OCI-LY7 (cell line): Measurements from ENCODE around the gene CCDC187. TPM values are rescaled to one million over a fixed set of nuclear protein-coding genes. Genes with fewer than 3 reads are reported as not detected.

Source experiments
- BruUV-seq: library from RNA; stranded (reverse); fragments of 400-500 nt; replicated peaks from 2 replicates; lab custom pipeline; 2021; lab: Mats Ljungman, UMichigan
- CTCF ChIA-PET: fragments of 300-600 bp; sonication (Branson Sonifier 250); formaldehyde crosslinking; loops from one replicate; lab custom pipeline; 2022; ENCODE audit warnings: antibody characterized with exemption; ENCODE audit not compliant: unreplicated experiment; lab: Charles Lee
- POLR2A ChIA-PET: fragments of 300-600 bp; sonication (Branson Sonifier 250); formaldehyde crosslinking; loops from one replicate; lab custom pipeline; 2022; ENCODE audit warnings: antibody characterized with exemption; lab: Charles Lee
- DNase-seq: peaks from one replicate; pipeline ENCODE4 v3.0.0-alpha.2; 2015; ENCODE audit warnings: low spot score
- H2AFZ ChIP-seq: fragments of 200-600 bp; sonication (generic), shearing (Covaris generic); 2 replicates; pipeline ENCODE4 v1.6.1; 2014; ENCODE audit warnings: mild to moderate bottlenecking, antibody characterized with exemption, low read length, moderate library complexity
- H3K27ac ChIP-seq: fragments of 200-600 bp; sonication (generic); 2 replicates; pipeline ENCODE4 v1.5.1; 2014; ENCODE audit warnings: mixed run types, low read depth, mild to moderate bottlenecking, moderate library complexity, low read length, inconsistent platforms; ENCODE audit not compliant: poor library complexity, severe bottlenecking
- H3K36me3 ChIP-seq: fragments of 200-600 bp; sonication (generic); 2 replicates; pipeline ENCODE4 v1.6.1; 2014; ENCODE audit warnings: mild to moderate bottlenecking, antibody characterized with exemption, low read length, moderate library complexity, mixed read lengths; ENCODE audit not compliant: insufficient read depth
- H3K4me1 ChIP-seq: fragments of 200-600 bp; sonication (generic); 2 replicates; pipeline ENCODE4 v1.5.1; 2014; ENCODE audit warnings: mild to moderate bottlenecking, low read length; ENCODE audit not compliant: insufficient read depth, poor library complexity, severe bottlenecking
- H3K4me2 ChIP-seq: fragments of 200-600 bp; sonication (generic); 2 replicates; pipeline ENCODE4 v1.6.1; 2014; ENCODE audit warnings: mild to moderate bottlenecking, low read length
- H3K4me3 ChIP-seq: fragments of 200-600 bp; sonication (generic); 2 replicates; pipeline ENCODE4 v1.5.1; 2014; ENCODE audit warnings: mild to moderate bottlenecking, low read depth, low read length; ENCODE audit not compliant: poor library complexity, severe bottlenecking
- H3K79me2 ChIP-seq: fragments of 200-600 bp; sonication (generic); 2 replicates; pipeline ENCODE4 v1.6.1; 2016; ENCODE audit warnings: low read depth, mild to moderate bottlenecking, low read length, moderate library complexity, mixed read lengths; ENCODE audit not compliant: insufficient read depth
- H3K9me2 ChIP-seq: fragments of 200-600 bp; sonication (generic); 2 replicates; pipeline ENCODE4 v1.6.1; 2016; ENCODE audit warnings: mild to moderate bottlenecking, low read length, mixed read lengths; ENCODE audit not compliant: insufficient read depth
- H3K9me3 ChIP-seq: fragments of 200-600 bp; sonication (generic); 2 replicates; pipeline ENCODE4 v1.6.1; 2014; ENCODE audit warnings: mild to moderate bottlenecking, mixed run types, low read length, mixed read lengths
- H4K20me1 ChIP-seq: fragments of 200-600 bp; sonication (generic); 2 replicates; pipeline ENCODE4 v1.6.1; 2014; ENCODE audit warnings: mild to moderate bottlenecking, antibody characterized with exemption, low read length, moderate library complexity, mixed read lengths; ENCODE audit not compliant: insufficient read depth
- CTCF ChIP-seq: fragments of 200-600 bp; sonication (generic); conservative IDR thresholded peaks from 2 replicates; pipeline ENCODE4 v1.5.1; 2014; ENCODE audit warnings: mild to moderate bottlenecking, antibody characterized with exemption, low read length, moderate library complexity, mixed read lengths
- EZH2phosphoT487 ChIP-seq: fragments of 200-600 bp; sonication (generic); IDR thresholded peaks from 2 replicates; pipeline ENCODE4 v1.6.1; 2018; ENCODE audit warnings: low read depth, borderline replicate concordance, mild to moderate bottlenecking, mixed run types, antibody characterized with exemption, low read length, moderate library complexity, mixed read lengths
- intact Hi-C: fragments of 100-400 bp; cut with micrococcal nuclease; formaldehyde crosslinking; loops from one replicate; pipeline ENCODE4 v1.10.0; 2022; ENCODE audit not compliant: unreplicated experiment
- total RNA-seq, 2 experiments: library from RNA; depleted of rRNA in 1 of 2; stranded (reverse); fragments of >200 nt in 1 of 2; shearing (Covaris generic) in 1 of 2; gene quantifications; 2 replicates each; pipeline ENCODE4 v1.2.3, GENCODE V29; 2014 to 2022

Gene CCDC187
- total RNA-seq, 2 experiments from 2014 or later: not detected

- H3K4me3 ChIP-seq: no peak overlapping the region
- DNase-seq: no peak
- no TSS peak for BruUV-seq
- H3K9me3 ChIP-seq: no peaks in the 10 kb centered on the region
- H3K27ac ChIP-seq: no peak overlapping the region
- intact Hi-C loops: no loop called here
- H3K9me2 ChIP-seq: no peaks in the 10 kb centered on the region
- H2AFZ ChIP-seq: no peak overlapping the region
- H3K4me2 ChIP-seq: no peak overlapping the region
- no peaks in the 10 kb centered on the region for H3K4me1 ChIP-seq
- H4K20me1 ChIP-seq: no peaks in the 10 kb centered on the region
- H3K36me3 ChIP-seq: no peaks in the 10 kb centered on the region
- no peaks in the 10 kb centered on the region for H3K79me2 ChIP-seq
- CTCF ChIA-PET: interaction anchor here (0.6 kb wide), 1 partner anchor 63 kb away, joined by 3 read pairs; no protein-coding TSS in a partner anchor
- TF ChIP-seq CTCF: no peak
- POLR2A ChIA-PET: no interaction called here
Observed at GRCh38 chr9:136337416-136338395, 33.8 kb upstream of the CCDC187 start.

- ChIA-PET CTCF (no interaction called here), POLR2A (no interaction called here)
- Histone ChIP-seq H3K4me2 (no peak overlapping the region), H4K20me1 (no peaks in the 10 kb centered on the region), H3K36me3 (no peaks in the 10 kb centered on the region), H3K4me3 (no peak overlapping the region), H3K27ac (no peak overlapping the region), H3K79me2 (no peaks in the 10 kb centered on the region), H2AFZ (no peak overlapping the region), H3K9me3 (no peaks in the 10 kb centered on the region), H3K9me2 (no peaks in the 10 kb centered on the region), H3K4me1 (no peaks in the 10 kb centered on the region)
- BruUV-seq: no TSS peak
- DNase-seq: no peak
- TF ChIP-seq EZH2phosphoT487 (no peak), CTCF (no peak)
- intact Hi-C loops: no loop called here
Observed at GRCh38 chr9:136336881-136337280, 33.0 kb upstream of the CCDC187 start.
